Measurements from ENCODE around the gene IGF2R.

Gene IGF2R

DNA sequence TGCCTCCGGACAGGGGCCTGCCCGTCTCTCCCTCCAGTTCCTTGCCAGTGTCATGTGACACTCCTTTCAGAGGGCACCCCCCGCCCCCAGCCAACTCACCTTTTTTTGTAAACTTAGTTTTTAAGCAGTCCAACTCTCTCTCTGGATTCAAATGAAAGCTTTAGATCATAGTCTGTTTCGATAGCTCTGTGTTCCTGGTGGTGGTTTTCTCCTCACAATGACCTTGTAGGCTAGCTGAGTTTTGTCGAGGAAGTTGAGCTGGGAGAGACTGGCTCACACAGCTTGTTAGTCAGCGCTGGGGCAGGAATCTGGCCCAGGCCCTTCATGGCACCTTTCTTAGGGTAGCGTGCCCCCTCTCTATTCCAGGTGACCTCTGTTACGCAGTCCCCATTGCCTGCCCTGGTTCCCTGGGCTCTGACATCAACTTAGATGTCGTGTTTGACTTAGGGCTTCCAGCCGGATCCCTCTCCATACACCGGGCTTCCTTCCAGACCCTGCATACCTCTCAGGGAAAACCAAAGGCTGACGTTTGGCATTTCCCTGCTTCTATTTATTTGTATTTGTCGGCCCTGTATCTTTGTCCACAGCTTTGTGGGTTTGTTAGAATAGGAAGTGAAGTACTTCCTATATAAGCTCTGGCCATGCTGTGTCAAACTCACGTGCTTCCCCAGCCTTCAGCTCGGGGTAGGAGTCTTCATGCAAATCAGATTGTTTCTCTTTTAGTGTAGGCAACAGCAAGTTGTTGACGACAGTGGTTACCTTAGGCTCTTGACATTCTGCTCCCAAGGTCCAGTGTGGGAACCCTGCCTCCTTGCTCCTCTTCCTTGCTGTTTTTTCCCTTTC lies 12.7 kb downstream of the IGF2R start:
- TF ChIP-seq, protein P1, sequence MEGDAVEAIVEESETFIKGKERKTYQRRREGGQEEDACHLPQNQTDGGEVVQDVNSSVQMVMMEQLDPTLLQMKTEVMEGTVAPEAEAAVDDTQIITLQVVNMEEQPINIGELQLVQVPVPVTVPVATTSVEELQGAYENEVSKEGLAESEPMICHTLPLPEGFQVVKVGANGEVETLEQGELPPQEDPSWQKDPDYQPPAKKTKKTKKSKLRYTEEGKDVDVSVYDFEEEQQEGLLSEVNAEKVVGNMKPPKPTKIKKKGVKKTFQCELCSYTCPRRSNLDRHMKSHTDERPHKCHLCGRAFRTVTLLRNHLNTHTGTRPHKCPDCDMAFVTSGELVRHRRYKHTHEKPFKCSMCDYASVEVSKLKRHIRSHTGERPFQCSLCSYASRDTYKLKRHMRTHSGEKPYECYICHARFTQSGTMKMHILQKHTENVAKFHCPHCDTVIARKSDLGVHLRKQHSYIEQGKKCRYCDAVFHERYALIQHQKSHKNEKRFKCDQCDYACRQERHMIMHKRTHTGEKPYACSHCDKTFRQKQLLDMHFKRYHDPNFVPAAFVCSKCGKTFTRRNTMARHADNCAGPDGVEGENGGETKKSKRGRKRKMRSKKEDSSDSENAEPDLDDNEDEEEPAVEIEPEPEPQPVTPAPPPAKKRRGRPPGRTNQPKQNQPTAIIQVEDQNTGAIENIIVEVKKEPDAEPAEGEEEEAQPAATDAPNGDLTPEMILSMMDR (IDR thresholded peaks at IDR 0.05; ENCODE audit: low read depth, low read length): no peak
- no peak for DNase-seq (ENCODE audit: extremely low read depth, low read depth)

DNA sequence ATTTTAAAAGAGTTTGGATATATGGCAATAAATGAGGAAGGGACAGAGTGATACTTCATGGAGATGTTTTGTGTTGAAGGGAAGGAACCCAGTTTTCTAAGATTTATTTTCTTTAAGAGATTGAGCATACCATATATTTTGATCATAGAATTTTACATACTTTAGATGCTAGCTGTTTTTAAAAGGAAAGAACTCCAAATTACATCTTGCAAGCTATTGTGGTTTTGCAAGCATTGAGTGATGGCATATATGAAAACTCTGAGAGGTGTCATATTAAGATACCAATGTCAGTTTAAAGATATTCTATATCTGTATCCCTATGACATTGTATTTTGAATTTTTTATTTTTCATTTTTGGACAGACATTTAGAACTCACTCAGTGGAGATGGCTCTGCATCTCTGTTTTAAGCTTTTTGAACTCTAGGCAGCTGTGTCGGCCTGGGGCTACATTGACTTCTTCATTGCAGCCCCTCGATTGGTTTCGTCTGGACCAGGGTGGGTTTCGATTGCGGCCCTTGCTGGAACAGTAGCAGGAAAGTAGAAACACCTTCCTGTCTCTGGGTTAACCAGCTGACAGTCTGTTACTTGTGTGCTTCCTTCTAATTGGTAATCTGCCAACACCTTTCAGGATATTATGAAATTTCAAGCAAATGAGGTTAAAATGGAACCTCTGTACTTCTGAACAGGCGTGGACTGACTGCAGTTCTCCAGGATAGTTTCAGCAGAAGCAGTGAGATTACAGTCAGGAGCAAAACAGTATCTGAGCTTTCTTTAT lies 14.0 kb downstream of the IGF2R start:
- TF ChIP-seq, protein P1 (IDR thresholded peaks at IDR 0.05; ENCODE audit: low read depth, low read length): no peak
- DNase-seq (ENCODE audit: extremely low read depth, low read depth): no peak

DNA sequence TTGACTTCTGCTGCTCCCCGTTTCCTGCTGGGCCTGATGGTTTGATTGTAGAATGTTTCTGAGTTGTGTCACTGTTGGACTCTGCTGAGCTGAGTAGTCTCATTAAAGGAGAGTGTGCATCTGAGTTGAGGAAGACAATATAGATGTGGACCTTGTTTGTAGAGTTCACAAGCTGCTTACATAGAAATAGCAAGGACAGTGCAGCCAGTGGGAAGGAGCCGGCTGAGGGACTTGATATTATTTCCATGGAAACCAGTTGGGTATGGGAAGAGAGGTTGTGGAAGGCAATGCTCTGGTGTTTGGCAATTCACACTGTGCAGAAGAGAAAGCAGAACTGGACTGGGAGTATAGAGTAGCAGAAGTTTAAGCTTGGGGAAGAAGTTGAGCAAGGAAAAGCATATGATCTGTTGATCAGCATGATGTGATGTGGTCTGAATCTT lies 14.8 kb downstream of the IGF2R start:
- no peak for DNase-seq (ENCODE audit: extremely low read depth, low read depth)
- TF ChIP-seq, protein P1 (IDR thresholded peaks at IDR 0.05; ENCODE audit: low read depth, low read length): no peak

DNA sequence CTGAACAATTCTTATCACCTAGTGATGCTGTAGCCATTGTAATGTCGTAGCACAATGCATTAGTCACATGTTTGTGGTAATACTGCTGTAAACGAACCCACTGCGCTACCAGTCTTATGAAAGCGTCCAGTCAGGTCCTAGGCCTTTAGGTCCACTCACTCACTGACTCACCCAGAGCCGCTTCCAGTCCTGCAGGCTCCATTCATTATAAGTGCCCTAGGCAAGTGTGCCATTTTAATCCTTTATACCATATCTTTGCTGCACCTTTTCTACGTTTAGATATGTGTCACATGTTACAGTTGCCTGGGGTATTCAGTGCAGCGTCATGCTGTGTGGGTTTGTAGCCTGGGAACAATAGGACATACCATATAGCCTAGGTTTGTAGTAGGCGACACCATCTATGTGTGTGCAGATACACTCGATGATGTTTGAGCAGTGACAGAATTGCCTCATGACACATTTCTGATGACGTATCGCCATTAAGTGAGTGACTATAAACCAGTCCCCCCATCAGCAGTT lies 15.4 kb downstream of the IGF2R start:
- no peak for DNase-seq (ENCODE audit: extremely low read depth, low read depth)
- TF ChIP-seq, protein P1 (IDR thresholded peaks at IDR 0.05; ENCODE audit: low read depth, low read length): no peak

DNA sequence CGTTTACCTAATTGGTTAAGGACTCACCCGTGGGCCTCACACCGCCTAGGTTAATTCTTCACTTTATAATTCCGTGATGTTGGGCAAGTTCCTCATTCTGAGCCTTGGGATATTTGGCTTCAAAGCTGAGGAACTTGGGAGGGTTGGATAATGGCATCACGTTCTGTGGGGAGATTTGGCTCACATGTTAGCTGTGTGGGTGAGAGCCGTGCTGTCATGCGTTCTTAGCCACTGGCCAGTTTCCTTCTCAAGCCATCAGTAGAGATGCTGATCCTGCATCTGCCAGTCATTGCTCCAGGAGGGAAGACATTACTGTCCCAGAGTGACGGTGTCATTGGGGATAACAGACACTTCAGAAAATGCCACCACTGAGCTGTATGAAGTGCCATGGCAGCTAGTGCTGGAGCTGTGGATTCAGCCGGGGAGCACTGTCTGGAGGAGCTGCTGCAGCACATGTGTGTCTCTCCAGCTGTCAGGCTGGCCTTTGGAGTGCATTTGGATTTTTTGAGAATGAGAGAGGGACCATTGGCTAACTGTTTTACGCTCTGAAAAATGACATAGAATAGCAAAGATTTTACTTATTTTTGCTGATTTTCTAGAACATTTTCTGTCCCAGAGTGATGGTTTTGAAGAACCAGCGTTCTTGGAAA lies 16.5 kb downstream of the IGF2R start:
- DNase-seq (ENCODE audit: extremely low read depth, low read depth): no peak

DNA sequence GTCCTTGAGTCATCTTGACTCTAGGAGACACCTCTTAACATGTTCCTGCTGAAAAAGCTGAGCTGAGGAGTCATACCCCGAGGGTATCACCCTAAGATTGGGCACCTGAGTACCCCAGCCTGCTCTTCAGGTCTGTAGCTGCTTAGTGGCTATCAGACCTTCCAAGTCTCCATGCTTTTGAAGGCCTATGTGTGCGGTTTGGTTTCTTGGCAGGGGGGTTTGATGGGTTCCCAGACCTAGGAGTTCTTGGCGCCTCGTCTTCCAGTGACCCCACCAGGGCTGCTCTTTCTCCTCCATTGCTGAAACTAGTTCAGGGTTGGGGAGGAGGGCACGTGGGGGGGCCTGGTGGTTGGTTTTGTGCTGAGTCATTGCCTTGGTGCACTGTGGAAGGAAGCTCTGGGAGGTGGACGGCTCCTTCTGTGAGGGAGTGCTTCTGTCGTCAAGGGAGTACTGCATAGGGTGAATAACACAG lies 20.1 kb downstream of the IGF2R start:
- TF ChIP-seq, protein P1 (IDR thresholded peaks at IDR 0.05; ENCODE audit: low read depth, low read length): no peak
- no peak for DNase-seq (ENCODE audit: extremely low read depth, low read depth)

More for the DNA sequence above, 16.5 kb downstream of the IGF2R start:
- TF ChIP-seq, protein P1 (IDR thresholded peaks at IDR 0.05; ENCODE audit: low read depth, low read length): no peak

Measured in AG09319 (cell line).